Adrenal gland (tissue), 5 donors: Measurements from ENCODE around the gene MSRB1.

ENCODE experiments used
- CTCF ChIP-seq, 6 experiments: fragments of 450-650 bp in 4 of 6; fragments of 200-600 bp in 2 of 6; sonication (generic) in 1 of 6; IDR thresholded peaks; 1 replicate in 5 of 6; 2 replicates in 1 of 6; pipeline versions ENCODE4 v1.5.1 to v1.8.0; 2016 to 2021; ENCODE audit warnings: antibody characterized with exemption in 6 of 6, mild to moderate bottlenecking in 2 of 6, moderate library complexity in 1 of 6
- POLR2A ChIP-seq, 2 donors: fragments of 450-650 bp; IDR thresholded peaks; one replicate each; pipeline ENCODE4 v1.6.1; 2017; ENCODE audit warnings: antibody characterized with exemption in 2 of 2, mild to moderate bottlenecking in 2 of 2, moderate library complexity in 1 of 2
- donor health status: DM: no; HTN: no; CAD: no.

DNA sequence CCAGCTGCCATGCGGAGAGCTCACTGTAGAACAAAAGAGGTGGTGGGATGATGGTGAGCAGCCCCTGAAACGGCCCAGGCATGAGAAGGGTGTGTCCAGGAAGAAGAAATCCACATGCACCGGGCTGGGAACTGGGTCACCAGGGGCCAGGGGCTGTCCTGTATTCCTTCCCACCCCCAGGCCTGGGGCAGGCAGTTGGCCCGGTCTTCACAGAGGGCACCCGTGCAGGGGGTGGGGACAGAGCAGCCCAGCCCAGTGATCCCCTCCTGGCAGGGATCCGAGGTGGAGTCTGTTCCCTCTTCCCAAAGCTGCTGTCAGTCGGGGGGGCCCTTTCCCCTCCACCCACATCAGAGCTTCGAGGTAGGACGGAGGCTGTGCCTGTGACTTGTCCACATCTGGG lies 34.0 kb downstream of the MSRB1 start:
- TF ChIP-seq POLR2A (IDR thresholded peaks at IDR 0.05), result no peak
- TF ChIP-seq CTCF (IDR thresholded peaks at IDR 0.05), result no peak
